Neuron (in vitro differentiated cells): ENCODE data around the gene ITPK1.
A peak's percentile ranks its signal among the peaks of the same experiment; 100 is the strongest.
"Not testable (repeated sequence)": the region's sequence is repeated elsewhere in the genome, so short reads cannot be mapped to it uniquely, and the experiment has no call there.

Experiments used
- H2AFZ ChIP-seq: one replicate; pipeline ENCODE4 v1.6.1; 2013; ENCODE audit warnings: low read depth, mild to moderate bottlenecking, inconsistent platforms, low read length, moderate library complexity
- H3K27me3 ChIP-seq: one replicate; pipeline ENCODE4 v1.6.1; 2013; ENCODE audit warnings: low read length; ENCODE audit not compliant: insufficient read depth
- H3K36me3 ChIP-seq: one replicate; pipeline ENCODE4 v1.6.1; 2013; ENCODE audit warnings: low read length; ENCODE audit not compliant: insufficient read depth
- H3K4me1 ChIP-seq: one replicate; pipeline ENCODE4 v1.6.1; 2013; ENCODE audit warnings: low read length; ENCODE audit not compliant: insufficient read depth
- H3K4me3 ChIP-seq: 2 replicates; pipeline ENCODE4 v1.5.1; 2013; ENCODE audit warnings: mild to moderate bottlenecking, low read length, moderate library complexity
- H3K9me3 ChIP-seq: one replicate; pipeline ENCODE4 v1.6.1; 2013; ENCODE audit warnings: low read length

ITPK1 gene

DNA sequence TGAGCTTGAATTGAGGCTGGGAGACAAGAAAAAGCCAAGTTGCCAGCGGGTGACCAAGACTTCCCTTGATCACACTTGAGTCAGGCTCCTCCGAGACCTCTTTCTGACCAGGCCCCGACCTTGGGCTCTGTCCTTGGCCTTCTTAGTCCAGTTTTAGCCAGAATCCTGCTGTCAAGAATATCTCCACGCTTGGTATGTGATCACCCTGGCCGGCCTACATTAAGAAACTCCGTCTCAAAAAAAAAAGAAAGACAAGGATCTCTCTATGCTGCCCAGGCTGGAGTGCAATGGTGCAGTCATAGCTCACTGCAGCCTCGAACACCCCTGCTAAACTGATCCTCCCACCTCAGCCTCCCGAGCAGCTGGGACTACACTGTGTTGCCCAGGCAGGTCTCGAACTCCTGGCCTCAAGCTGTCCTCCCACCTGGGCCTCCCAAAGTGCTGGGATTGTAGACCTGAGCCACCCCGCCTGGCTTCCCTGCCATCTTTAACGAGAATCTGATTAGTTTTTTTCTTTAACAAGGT is 1.0 kb upstream of the ITPK1 start:
- Histone ChIP-seq H2AFZ (peak overlapping the region; percentile 98), H3K36me3 (no peaks in the 10 kb centered on the region), H3K4me1 (peaks cover 21% of the 10 kb centered on the region), H3K27me3 (no peaks in the 10 kb centered on the region), H3K9me3 (no peaks in the 10 kb centered on the region), H3K4me3 (peak overlapping the region; percentile 87)

DNA sequence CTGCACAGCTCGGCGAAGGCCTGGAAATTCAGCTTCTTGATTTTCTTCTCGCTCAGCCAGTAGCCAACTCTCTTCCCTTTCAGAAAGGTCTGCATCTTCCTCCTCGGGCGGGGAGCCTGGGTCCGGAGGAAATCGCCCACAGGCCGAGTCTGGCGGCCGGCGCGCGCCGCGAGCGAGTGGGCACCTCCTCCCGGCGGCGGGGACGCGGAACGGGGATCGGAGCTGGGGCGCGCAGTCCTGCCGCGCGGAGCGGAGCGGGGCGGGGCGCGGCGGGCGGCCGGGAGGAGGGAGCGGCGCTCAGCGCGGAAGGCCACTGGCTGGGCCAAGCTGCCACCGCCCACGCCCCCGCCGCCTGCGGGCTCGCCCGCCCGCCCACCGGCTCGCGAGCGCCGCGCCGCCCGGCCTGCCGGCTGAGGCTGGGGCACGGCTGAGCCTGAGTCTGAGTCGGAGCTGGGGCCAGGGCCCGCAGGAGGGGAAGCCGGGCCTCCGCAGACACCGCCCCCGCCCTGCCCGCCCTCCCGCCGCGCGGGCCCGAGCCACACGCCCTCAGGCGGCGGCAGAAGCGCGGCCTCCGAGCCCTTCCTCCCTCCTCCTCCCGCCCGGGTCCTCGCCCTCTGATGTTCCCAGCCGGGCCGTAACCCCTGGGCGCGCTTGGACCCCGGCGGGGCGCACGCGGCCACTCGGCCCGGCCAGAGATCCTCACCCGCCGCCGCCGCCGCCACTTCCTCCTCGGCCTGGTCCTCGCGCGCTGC is 480 bp downstream of the ITPK1 start:
- Histone ChIP-seq H3K4me1 (peaks cover 21% of the 10 kb centered on the region), H3K27me3 (no peaks in the 10 kb centered on the region), H3K4me3 (peak overlapping the region; percentile 87), H3K36me3 (no peaks in the 10 kb centered on the region), H3K9me3 (no peaks in the 10 kb centered on the region), H2AFZ (peak overlapping the region; percentile 93)

DNA sequence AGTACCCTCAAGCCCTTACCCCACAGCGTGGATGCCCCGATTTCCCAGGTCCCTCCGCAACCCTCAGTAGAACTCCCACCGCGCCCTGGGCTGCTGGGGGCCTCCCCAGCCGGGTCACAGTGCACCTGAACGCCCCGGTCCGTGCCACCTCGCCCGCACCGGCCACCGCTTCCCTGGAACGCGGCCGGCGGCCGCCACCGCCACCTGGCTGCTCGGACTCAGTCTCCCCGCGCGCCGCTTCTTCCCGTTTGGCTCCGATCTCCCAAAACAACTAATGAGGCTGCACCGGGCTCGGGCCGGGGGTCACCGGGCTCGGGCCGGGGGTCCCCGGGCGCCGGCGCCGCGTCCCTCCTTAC is 1.0 kb downstream of the ITPK1 start:
- peak overlapping the region; percentile 87 for H3K4me3 ChIP-seq
- no peaks in the 10 kb centered on the region for H3K9me3 ChIP-seq
- no peaks in the 10 kb centered on the region for H3K36me3 ChIP-seq
- H3K27me3 ChIP-seq: no peaks in the 10 kb centered on the region
- peaks cover 21% of the 10 kb centered on the region for H3K4me1 ChIP-seq
- peak overlapping the region; percentile 93 for H2AFZ ChIP-seq

DNA sequence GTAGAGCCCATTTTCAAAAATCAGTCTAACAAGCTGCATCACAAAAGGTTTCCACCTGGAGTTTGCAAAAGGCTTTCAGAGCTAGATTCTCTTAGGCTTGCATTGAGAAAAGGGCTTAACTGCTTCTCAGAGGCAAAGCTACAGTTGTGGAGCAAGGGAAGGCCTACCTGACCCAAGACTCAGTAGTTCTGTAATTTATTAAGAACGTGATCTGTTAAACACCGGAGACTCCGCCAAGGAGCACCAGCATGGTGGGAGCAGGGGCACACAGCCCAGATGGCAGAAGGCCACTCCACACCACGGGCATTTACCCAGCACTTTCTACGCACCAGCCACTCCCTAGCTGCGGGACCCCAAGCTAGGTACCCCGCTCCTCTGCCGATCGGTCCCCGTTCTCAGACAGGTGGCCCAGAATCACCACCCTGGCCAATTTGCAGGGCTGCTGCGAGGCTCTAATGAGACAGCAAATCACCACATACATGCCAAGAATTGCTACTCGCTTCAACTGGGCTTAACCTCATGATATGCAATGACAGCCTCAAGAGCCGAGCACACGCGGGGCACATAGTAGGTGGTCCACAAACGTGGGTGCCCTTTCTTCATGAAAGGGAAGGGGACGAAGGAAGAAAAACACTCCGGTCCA is 1.5 kb downstream of the ITPK1 start:
- Histone ChIP-seq H3K4me3 (peak overlapping the region; percentile 87), H3K27me3 (no peaks in the 10 kb centered on the region), H2AFZ (peak overlapping the region; percentile 93), H3K9me3 (no peaks in the 10 kb centered on the region), H3K4me1 (peaks cover 21% of the 10 kb centered on the region), H3K36me3 (no peaks in the 10 kb centered on the region)

DNA sequence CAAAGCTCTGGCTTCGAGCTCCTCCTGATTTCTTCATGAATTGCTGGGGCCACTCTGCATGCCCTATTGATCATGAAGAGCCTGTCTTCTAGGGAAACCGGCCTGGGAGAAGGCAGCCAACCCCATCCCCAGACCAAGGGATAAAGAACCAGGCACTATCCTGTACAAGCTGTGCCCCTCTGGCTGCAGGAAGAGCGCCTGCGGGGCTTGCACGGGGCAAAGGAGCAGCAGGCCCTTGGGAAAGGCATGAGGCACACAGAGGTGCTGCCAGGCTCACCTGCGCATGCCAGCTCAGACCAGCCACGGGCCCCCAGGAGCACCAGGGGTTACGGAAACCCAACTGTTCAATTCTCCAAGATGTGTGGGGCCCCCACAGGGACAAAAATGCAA is 2.1 kb downstream of the ITPK1 start:
- Histone ChIP-seq H3K36me3 (no peaks in the 10 kb centered on the region), H3K4me3 (no peak overlapping the region), H2AFZ (no peak overlapping the region), H3K27me3 (no peaks in the 10 kb centered on the region), H3K4me1 (peaks cover 21% of the 10 kb centered on the region), H3K9me3 (no peaks in the 10 kb centered on the region)

DNA sequence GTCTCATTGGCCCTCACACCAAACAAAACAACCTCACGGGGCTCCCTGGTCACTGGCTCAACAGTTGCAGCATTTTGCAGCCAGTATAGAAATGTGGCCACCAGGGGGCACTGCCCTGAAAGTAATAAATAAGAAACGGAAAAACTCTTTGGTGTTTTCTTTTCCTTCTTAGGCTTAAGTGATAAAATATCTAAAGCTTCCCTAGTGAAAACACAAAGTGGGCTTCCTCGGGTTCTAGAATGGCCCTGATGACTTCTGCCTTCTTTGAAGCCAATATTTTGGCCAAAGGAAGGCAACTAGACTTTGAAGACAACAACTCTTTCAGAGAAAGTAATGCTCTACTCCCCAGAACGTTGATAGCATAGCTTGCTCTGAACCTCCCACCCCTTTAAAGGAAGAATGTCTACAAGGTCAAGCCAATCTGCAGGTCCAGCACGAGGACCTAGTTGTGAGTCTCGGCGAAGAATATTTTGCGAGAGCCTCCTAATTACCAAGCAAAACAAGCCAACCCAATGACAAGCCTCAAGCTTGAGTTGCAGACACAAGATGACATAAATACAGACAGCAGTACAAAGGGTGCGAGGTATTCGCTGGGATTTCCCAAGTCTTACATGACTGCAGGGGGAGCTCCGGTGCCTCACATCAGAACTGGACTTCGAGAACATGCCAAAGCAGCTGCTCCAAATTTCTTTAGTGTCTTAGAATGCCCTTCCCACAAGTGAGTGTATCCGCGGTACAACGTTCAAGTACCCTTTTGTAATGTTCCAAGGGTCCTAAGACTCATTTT is 2.6 kb downstream of the ITPK1 start:
- Histone ChIP-seq H3K4me3 (no peak overlapping the region), H2AFZ (no peak overlapping the region), H3K36me3 (no peaks in the 10 kb centered on the region)

DNA sequence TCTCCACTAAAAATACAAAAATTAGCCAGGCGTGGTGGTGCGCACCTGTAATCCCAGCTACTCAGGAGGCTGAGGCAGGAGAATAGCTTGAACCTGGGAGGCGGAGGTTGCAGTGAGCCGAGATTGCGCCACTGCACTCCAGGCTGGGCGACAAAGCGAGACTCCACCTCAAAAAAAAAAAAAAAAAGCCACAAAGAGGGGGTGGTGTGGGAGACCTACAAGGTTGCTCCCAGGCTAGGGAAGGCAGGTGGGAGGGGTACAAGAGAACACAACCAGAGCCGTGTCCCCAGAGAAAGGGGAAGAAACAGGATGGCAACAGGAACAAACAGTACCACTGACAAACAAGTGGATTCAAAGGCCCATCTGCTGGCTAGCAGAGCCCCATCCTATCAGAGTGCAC is 4.2 kb downstream of the ITPK1 start:
- H2AFZ ChIP-seq, H3K27me3 ChIP-seq, H3K36me3 ChIP-seq, H3K9me3 ChIP-seq, H3K4me3 ChIP-seq: not testable (repeated sequence)
- peaks cover 21% of the 10 kb centered on the region for H3K4me1 ChIP-seq

More for the DNA sequence above, 2.6 kb downstream of the ITPK1 start:
- peaks cover 21% of the 10 kb centered on the region for H3K4me1 ChIP-seq
- H3K27me3 ChIP-seq: no peaks in the 10 kb centered on the region
- H3K9me3 ChIP-seq: no peaks in the 10 kb centered on the region

DNA sequence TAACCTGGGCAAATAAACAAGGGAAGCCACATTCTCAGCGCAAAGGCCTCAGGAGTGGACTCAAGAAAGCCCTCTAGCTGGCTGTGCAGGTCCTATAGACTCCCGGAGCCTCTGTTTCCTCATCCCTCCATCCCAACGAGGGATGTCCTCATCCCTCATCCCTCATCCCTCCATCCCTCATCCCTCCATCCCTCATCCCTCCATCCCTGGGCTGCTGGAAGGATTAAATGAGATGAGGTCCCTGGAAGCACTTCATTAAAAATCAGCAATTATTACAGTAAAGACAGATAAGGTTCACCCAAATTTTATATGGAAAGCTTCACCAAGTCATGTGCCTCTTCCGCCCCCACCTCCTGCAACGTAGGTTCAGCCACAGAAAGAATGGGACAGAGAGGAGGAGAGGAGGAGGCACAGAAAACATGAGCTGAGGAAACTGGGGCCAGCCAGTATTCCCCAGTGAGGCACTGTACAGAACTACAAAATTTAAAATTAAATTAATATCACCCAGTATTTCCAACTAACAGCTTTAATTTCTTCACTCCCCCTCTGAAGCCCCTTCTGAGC is 4.8 kb downstream of the ITPK1 start:
- Histone ChIP-seq H3K36me3 (no peaks in the 10 kb centered on the region), H3K4me1 (peaks cover 17% of the 10 kb centered on the region), H3K9me3 (no peaks in the 10 kb centered on the region), H2AFZ (no peak overlapping the region), H3K4me3 (no peak overlapping the region), H3K27me3 (no peaks in the 10 kb centered on the region)

DNA sequence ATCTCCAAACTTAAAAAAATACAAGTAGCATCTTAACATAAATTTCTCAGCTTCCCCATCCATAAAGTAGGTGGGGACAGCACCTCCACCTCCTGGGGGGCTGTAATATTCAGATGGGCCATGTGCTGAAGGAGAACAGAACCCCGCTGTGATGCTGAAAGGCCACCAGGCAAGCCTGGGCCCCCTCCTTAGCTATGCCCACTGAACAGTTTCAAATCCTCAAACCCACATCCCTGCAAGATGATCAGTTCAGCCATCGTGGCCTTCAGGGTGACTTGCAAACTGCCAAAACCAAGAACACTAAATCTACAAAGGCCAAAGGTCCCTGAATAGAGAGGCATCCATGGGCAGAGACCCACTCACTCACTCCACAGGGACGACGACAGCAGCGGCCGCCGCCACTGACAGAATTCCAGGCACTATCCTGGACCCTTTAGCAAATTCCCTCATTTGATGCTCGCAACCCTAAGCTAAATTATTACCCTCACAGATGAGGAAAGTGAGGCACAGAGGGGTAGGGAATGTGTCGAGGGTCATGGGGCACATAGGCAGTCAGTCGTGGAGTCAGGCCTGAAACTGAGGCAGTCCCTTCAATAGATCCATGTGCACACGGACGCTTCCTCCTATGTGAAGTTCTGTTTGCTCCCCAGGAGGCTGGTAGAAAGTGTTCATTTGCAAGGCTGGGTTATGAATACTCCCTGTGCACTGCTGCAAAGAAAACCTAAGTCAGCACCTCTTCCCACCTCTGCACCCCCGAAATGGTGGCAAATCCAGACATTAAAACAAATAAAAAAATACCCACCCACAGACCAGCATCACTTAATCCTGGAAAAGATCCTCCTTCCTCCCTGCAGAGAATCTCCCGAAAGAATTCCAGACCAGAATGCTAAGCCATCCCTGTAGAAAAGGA is 5.9 kb downstream of the ITPK1 start:
- no peaks in the 10 kb centered on the region for H3K9me3 ChIP-seq
- H3K36me3 ChIP-seq: no peaks in the 10 kb centered on the region
- H3K27me3 ChIP-seq: no peaks in the 10 kb centered on the region
- H2AFZ ChIP-seq: no peak overlapping the region
- H3K4me3 ChIP-seq: no peak overlapping the region
- H3K4me1 ChIP-seq: peaks cover 17% of the 10 kb centered on the region

DNA sequence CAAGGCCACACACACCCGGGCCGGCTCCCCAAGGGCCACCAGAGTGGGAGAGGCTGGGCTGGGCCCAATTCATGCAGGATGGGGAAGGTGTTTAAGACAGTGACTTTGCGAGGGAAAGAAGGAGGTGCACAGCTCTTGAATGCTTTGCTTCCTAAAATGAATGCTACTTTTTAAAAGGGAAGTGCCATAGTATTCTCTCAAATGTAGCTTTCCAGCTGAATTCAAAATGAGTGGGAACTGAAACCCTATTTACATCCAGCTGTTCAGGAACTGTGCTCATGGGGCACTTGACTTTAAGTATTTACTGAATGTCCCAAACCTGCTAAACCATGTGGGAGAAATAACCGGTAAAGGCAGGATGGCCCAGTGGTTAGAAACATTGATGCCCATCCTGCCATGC is 7.6 kb downstream of the ITPK1 start:
- H3K36me3 ChIP-seq: no peaks in the 10 kb centered on the region
- no peaks in the 10 kb centered on the region for H3K9me3 ChIP-seq
- H3K27me3 ChIP-seq: no peaks in the 10 kb centered on the region
- H2AFZ ChIP-seq: no peak overlapping the region
- H3K4me1 ChIP-seq: peaks cover 2% of the 10 kb centered on the region
- H3K4me3 ChIP-seq: no peak overlapping the region

DNA sequence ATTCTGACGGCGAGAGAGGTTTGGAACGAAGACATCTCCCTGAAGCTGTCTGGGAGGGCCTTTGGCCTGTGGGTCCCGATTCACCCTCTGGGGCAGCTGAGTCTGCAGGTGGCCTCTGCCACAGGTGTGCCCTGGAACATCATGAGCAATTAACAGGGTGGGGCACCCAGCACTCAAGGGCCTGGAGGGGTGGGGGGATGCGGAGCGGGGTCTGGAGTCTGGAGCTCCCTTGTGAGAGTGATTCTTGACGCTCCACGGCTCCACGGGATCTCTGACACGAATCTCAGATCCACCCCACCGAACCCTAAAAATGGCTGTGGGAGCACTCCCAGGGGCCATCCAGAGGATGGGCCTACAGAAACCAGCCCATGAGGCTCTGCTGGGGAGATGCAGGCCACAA is 8.3 kb downstream of the ITPK1 start:
- no peaks in the 10 kb centered on the region for H3K36me3 ChIP-seq
- no peaks in the 10 kb centered on the region for H3K27me3 ChIP-seq
- no peaks in the 10 kb centered on the region for H3K9me3 ChIP-seq
- H2AFZ ChIP-seq: no peak overlapping the region
- H3K4me1 ChIP-seq: no peaks in the 10 kb centered on the region
- no peak overlapping the region for H3K4me3 ChIP-seq

DNA sequence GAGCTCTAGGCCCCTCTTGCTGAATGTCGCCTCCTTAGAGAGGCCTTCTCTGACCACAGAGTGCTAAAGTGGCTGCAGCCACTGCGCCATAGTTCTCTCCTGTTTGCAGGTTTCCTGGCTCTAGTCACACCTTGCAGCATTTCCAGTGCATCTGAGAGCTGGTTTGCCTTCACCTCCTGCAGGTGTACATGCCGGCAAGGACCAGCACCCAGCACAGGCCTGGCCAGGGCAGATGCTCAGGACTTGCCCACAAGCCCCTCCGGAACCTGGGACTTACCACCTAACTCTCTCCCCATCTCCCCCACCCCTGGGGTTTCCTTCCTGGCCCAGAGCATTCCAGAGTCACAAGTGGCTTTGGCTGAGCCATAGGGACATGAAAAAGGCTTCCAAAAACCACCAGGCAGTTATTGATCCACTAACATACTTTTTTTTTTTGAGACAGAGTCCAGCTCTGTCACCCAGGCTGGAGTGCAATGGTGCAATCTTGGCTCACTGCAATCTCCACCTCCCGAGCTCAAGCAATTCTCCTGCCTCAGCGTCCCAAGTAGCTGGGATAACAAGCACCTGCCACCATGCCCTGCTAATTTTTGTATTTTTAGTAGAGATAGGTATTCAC is 9.1 kb downstream of the ITPK1 start:
- Histone ChIP-seq H3K36me3 (no peaks in the 10 kb centered on the region), H3K4me3 (no peak overlapping the region), H2AFZ (no peak overlapping the region), H3K4me1 (no peaks in the 10 kb centered on the region), H3K27me3 (no peaks in the 10 kb centered on the region), H3K9me3 (no peaks in the 10 kb centered on the region)
